Activated CD4-positive, alpha-beta T cell treated with anti-CD3 and anti-CD28 coated beads, Interleukin-2, amount 50 U/mL, for 16 hours (primary cell): ENCODE results near the gene ARHGEF25.
A peak's percentile ranks its signal among the peaks of the same experiment; 100 is the strongest.
"Not testable (repeated sequence)": the region's sequence is repeated elsewhere in the genome, so short reads cannot be mapped to it uniquely, and the experiment has no call there.

Experiments
- DNase-seq: peaks from one replicate; pipeline ENCODE4 v3.0.0-alpha.2; 2020

The ARHGEF25 gene

GRCh38 chr12:57609781-57610553 is 1.3 kb upstream of the ARHGEF25 start:
- DNase-seq, result no peak

GRCh38 chr12:57610554-57611107 is 604 bp upstream of the ARHGEF25 start:
- DNase-seq, result no peak

DNA sequence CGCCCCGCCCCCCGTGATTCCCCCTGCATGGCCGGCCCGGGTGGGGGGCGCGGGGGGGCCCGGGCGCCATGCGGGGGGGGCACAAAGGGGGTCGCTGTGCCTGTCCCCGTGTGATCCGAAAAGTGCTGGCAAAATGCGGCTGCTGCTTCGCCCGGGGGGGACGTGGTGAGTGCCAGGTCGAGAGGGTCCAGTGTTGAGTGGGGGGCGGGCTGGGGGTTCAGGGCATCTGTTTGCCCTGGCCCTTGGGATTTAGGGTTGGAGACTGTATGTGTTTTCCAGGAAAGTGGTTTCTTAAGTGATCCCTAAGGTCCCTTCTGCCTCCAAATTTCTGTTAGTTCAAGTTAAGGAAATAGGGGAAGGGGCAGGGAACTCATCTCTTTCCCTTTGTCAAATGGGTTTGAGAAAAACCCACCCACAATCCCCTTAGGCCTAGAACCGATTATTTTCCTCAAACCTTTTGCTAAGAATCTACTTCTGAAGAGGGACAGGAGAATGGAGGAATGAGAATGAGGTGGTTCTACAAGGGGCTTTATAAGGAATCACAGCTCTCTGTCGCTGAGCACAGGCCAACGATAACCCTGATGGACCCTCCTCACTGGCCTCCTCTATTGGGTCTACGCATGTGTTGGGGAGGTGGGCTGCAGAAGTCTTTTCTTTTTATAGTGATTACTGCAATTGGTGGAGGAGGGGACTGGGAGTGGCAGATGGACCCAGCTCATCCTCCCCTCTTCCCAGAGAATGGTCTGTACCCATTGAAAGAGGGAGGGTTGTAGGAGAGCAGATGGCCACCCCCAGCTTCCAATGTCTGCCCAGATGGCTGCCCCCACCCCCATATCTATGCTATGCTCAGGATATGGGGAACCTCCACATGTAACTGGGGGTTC is 834 bp downstream of the ARHGEF25 start:
- DNase-seq, result no peak

DNA sequence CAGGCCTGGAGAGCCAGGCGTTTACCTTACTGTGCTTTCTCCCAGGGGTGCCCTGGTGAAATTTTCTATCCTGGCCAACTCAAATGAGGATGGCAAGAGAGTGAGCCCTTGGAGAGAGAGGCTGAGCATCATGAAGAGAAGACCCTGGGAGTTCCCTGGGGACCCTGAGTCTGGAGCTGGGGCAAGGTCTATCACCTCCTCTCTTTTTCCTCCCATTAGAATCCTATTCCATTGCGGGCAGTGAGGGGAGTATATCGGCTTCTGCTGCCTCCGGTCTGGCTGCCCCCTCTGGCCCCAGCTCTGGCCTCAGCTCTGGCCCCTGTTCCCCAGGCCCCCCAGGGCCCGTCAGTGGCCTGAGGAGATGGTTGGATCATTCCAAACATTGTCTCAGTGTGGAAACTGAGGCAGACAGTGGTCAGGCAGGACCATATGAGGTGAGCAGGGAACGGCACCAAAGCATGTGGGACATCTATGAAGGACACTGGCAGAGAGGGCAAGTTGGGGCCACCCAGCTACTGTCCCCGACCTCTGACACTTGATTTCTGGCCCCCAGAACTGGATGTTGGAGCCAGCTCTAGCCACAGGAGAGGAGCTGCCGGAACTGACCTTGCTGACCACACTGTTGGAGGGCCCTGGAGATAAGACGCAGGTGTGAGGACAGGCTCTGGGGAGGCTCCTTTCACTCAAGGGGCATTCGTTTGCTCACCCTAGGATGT is 1.6 kb downstream of the ARHGEF25 start:
- DNase-seq, result no peak

- DNase-seq, result no peak
Measured at GRCh38 chr12:57613427-57614109, 2.3 kb downstream of the ARHGEF25 start.

- DNase-seq, result no peak
Measured at GRCh38 chr12:57614178-57614947, 3.1 kb downstream of the ARHGEF25 start.

DNA sequence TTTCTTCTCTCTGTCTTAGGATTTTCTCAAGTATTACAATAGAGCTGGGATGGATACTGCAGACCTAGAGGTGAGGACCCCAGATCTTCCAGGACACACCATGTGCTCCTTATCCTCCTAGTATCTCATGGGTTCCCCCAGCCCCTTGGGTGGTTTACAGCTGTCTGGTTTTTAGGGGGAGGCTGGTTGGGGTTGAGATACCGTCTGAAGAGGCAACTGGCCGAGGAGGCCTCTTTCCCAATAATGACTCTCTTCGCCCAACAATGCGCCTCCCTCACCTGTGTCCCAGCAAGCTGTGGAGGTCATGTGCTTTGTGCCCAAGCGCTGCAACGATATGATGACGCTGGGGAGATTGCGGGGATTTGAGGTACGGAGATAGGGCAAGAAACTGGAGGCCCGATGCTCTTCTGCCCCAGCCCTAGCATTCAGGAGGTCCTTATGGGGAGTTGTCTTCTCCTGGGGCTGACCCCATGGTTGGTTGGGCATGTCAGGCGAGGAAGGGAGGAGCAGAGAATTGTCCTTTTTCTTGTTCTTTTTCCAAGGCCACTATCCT is 3.8 kb downstream of the ARHGEF25 start:
- DNase-seq, result no peak

GRCh38 chr12:57615637-57616036 is 4.4 kb downstream of the ARHGEF25 start:
- no peak for DNase-seq

GRCh38 chr12:57616383-57617101 is 5.3 kb downstream of the ARHGEF25 start:
- DNase-seq, result no peak

GRCh38 chr12:57617942-57618341 is 6.7 kb downstream of the ARHGEF25 start:
- DNase-seq, result no peak

DNA sequence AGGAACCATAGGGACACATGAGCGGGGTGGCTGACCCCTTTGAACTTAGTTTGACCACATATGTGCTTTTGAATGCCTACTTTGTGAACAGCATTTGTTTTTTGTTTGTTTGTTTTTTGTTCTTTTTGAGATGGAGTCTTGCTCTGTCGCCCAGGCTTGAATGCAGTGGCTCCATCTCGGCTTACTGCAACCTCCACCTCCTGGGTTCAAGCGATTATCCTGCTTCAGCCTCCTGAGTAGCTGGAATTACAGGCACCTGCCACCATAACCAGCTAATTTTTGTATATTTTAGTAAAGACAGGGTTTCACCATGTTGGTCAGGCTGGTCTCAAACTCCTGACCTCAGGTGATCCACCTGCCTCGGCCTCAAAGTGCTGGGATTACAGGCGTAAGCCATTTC is 7.2 kb downstream of the ARHGEF25 start:
- not testable (repeated sequence) for DNase-seq

DNA sequence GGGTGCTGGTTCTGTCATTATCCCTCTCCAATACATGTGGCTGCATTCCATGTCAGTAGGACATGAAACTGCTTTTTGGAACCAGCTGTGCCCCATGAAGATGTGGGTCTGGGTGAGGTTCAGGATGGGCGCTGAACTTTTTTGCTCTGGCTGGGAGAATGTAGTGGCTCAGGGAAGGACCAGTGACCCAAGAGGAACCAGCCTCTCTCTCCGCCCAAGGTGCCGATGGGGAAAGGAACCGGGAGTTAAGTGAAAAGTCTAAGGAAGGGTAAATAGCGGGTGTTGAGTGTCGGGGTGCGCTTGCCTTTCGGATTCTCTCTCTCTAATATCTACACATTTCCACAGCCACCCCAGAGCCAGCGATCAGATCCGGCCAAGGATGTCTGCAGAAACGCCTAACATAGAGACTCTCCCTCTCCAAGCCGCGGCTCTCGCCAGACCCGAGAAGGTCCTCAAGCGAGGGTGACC is 7.8 kb downstream of the ARHGEF25 start:
- DNase-seq, result no peak

DNA sequence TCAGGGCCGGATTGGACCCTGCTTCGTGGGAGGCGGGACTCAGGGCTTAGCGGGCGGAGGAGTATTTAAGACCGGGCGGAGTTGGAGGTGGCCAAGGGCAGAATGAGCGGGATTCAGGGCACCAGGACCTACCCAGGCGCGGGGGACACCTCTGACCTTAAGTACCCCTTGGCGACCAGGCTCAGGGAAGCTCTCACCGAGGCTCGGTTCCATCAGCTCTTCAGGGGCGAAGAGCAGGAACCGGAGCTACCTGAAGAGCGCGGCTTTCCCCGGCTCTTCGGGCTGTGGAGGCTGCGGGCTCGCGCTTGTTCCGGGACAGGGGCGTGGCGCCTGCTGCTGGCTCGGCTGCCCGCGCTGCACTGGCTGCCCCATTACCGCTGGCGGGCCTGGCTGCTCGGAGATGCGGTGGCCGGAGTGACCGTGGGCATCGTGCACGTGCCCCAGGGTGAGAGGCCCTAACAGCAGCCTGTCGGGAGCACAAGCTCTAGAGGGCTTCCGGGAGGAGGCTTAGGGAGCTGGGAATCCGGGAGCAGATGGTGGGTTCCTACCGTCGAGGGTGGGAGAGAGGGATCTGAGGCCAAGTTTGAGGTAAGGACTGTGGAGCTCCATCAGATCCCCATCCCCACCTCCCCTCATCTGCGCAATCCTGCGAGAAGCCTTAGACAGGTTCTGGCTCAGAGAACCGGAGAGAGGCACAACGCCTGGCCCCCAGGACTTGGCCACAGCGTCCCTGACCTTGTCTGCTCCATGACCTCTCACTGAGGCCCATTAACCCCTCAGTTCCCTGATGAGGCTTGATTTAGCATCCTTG is 8.4 kb downstream of the ARHGEF25 start:
- no peak for DNase-seq

DNA sequence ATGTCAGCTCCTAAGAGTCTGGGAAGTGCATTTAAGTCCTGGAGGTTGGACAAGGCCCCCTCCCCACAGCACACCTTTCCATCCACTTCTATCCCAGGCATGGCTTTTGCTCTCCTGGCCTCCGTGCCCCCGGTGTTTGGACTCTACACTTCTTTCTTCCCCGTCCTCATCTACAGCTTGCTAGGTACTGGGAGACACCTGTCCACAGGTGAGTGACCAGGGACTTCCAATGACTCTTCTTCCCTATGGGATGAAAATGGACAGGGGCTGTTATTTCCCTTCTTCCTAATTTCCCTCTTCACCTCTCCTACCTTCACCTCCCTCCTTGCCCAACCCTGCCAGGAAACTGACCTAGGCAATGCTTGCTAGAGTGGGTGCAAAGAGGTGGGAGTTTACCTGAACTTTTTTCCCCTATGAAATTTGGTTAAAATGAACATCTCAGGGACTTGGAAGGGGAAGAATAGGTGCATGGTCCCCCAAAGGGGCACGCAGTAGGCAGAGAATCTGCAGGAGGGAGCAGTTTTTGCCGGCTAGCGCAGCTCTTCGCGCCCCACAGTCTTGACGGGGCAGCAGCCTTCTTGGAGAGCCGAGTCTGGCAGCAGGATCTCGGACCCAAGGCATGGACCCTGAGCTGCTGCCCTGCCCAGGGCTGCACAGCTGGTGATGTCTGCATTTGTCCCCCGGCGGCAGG is 9.2 kb downstream of the ARHGEF25 start:
- no peak for DNase-seq

GRCh38 chr12:57620936-57621496 is 9.8 kb downstream of the ARHGEF25 start:
- DNase-seq, result no peak

DNA sequence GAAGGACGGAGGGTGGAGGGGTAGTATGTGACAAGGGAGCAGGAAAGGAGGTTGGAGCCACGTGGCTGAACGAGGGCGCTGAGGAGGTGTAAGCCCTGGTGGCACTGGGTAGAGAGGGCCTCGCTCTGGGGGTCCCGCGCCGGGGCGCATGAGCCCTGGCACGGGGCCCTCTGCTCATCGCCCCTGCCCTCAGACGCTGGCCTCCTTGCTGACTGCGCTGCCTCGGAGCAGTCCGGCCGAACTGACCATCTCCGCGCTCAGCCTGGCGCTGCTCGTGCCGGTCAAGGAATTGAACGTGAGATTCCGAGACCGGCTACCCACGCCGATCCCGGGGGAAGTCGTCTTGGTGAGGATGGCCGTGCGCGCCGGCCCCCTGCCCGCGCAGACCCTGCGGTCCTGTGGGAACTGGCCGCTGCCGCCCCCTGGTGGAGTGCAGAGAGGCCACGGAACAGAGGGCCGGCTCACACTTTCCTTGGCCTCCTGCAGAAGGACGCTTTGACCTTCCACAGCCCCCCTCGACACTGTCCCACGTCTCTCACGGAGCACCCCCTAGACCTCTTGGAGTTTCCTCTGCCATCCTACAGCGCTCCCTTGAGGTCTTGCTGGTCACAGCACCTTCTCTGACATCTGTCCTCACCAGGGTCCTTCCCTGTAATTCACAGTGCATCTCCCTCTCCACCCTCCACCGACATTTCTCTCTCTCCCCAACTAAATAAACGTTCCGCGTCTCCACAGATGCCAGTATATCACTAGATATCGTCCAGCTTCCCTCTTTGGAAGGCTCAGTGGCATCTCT is 10.5 kb downstream of the ARHGEF25 start:
- DNase-seq, result peak; percentile 51
